K562 (cell line): ENCODE data around the gene PDE1A. TPM values are rescaled to one million over a fixed set of nuclear protein-coding genes. Genes with fewer than 3 reads are reported as not detected.

Experiments
- ATAC-seq: fragments of 200-7000 bp; cut with Tn5 transposase; 3 replicates; pipeline ENCODE4 v1.9.1; 2020; ENCODE audit warnings: moderate library complexity
- BruUV-seq: library from RNA; stranded (reverse); fragments of 400-500 nt; replicated peaks from 2 replicates; lab custom pipeline; 2021; lab: Mats Ljungman, UMichigan
- CTCF ChIA-PET: fragments of 300-600 bp; formaldehyde crosslinking; extraction: SDS; loops from one replicate; lab custom pipeline; 2021; ENCODE audit warnings: low intra/inter-chr PET ratio; lab: Yijun Ruan, JAX
- POLR2A ChIA-PET: fragments of 300-600, 350-650 bp; sonication (Branson Sonifier 250); formaldehyde crosslinking; extraction: SDS; loops from one replicate; lab custom pipeline; 2021; ENCODE audit warnings: antibody characterized with exemption, inconsistent platforms; lab: Yijun Ruan, JAX
- DNase-seq, 4 experiments: peaks; one replicate each; pipeline versions ENCODE4 v3.0.0 to v3.0.0-alpha.2; 2011 to 2018; ENCODE audit warnings: low spot score in 3 of 4, mixed read lengths in 3 of 4; ENCODE audit errors: extremely low read depth in 1 of 4
- FAIRE-seq: peaks from 2 replicates; lab custom pipeline; 2011; peaks lifted over from hg19 to GRCh38; lab: Jason Lieb, UNC
- H2AFZ ChIP-seq: 2 replicates; pipeline ENCODE4 v1.6.0; 2011; ENCODE audit warnings: low read depth, low read length, control low read depth, inconsistent platforms
- H3K27ac ChIP-seq: fragments of 200-600 bp; 3 replicates; pipeline ENCODE4 v1.8.0; 2011; ENCODE audit warnings: low read depth, mild to moderate bottlenecking, control low read depth, inconsistent platforms, low read length, moderate library complexity, mixed read lengths; ENCODE audit errors: extremely low read depth
- H3K27me3 ChIP-seq, 2 experiments: fragments of 300-600 bp in 1 of 2; 2 replicates in 1 of 2; 3 replicates in 1 of 2; pipeline versions ENCODE4 v1.6.0 to v1.8.0; 2011; ENCODE audit warnings: inconsistent platforms in 2 of 2, low read length in 2 of 2, mild to moderate bottlenecking in 1 of 2, mixed read lengths in 1 of 2, moderate library complexity in 1 of 2; ENCODE audit not compliant: control insufficient read depth in 2 of 2, insufficient read depth in 2 of 2
- H3K36me3 ChIP-seq: fragments of 300-600 bp; 3 replicates; pipeline ENCODE4 v1.8.0; 2011; ENCODE audit warnings: mild to moderate bottlenecking, low read length, inconsistent platforms; ENCODE audit not compliant: control insufficient read depth, insufficient read depth
- H3K4me1 ChIP-seq, 2 experiments: fragments of 200-600 bp in 1 of 2; replicated peaks in 1 of 2; 2 replicates in 1 of 2; 3 replicates in 1 of 2; pipeline versions ENCODE4 v1.5.1 to v1.8.0; 2011; ENCODE audit warnings: inconsistent platforms in 2 of 2, low read length in 2 of 2, mild to moderate bottlenecking in 1 of 2, mixed read lengths in 1 of 2, moderate library complexity in 1 of 2; ENCODE audit not compliant: control insufficient read depth in 2 of 2, insufficient read depth in 2 of 2
- H3K4me2 ChIP-seq: 2 replicates; pipeline ENCODE4 v1.6.1; 2011; ENCODE audit warnings: low read length, control low read depth, inconsistent platforms, mixed read lengths; ENCODE audit not compliant: insufficient read depth
- H3K4me3 ChIP-seq: fragments of 200-600 bp; sonication (generic), shearing (Covaris generic); 2 replicates; pipeline ENCODE4 v1.5.1; 2016; ENCODE audit warnings: control low read depth, inconsistent platforms
- H3K79me2 ChIP-seq: fragments of 200-600 bp; 3 replicates; pipeline ENCODE4 v1.8.0; 2011; ENCODE audit warnings: low read length, inconsistent platforms; ENCODE audit not compliant: control insufficient read depth, insufficient read depth
- H3K9ac ChIP-seq, 2 experiments: 2 replicates each; pipeline versions ENCODE4 v1.6.0 to v1.6.1; 2011; ENCODE audit warnings: low read depth in 2 of 2, low read length in 2 of 2, control low read depth in 1 of 2, inconsistent platforms in 1 of 2, mild to moderate bottlenecking in 1 of 2, mixed read lengths in 1 of 2; ENCODE audit not compliant: insufficient read depth in 1 of 2
- H3K9me1 ChIP-seq: one replicate; pipeline ENCODE4 v1.6.0; 2011; ENCODE audit warnings: inconsistent platforms, mild to moderate bottlenecking, low read length, moderate library complexity; ENCODE audit not compliant: control insufficient read depth, insufficient read depth
- H3K9me3 ChIP-seq: replicated peaks from 2 replicates; pipeline ENCODE4 v1.5.1; 2011; ENCODE audit warnings: low read depth, low read length, inconsistent platforms; ENCODE audit not compliant: control insufficient read depth, insufficient read depth
- H4K20me1 ChIP-seq: replicated peaks from 2 replicates; pipeline ENCODE4 v1.6.1; 2011; ENCODE audit warnings: low read length, inconsistent platforms, mixed read lengths; ENCODE audit not compliant: control insufficient read depth, insufficient read depth
- C11orf30 ChIP-seq: fragments of 450-650 bp; IDR thresholded peaks from 2 replicates; pipeline ENCODE4 v1.6.1; 2016; ENCODE audit warnings: low read depth, mild to moderate bottlenecking
- CSDE1 ChIP-seq, 2 experiments: fragments of 450-650 bp; IDR thresholded peaks; 2 replicates each; pipeline ENCODE4 v1.6.1; 2016; ENCODE audit warnings: mild to moderate bottlenecking in 1 of 2
- ETS1 ChIP-seq: conservative IDR thresholded peaks from 2 replicates; pipeline ENCODE4 v1.6.1; 2011; ENCODE audit warnings: low read depth, mild to moderate bottlenecking, low read length; ENCODE audit not compliant: control insufficient read depth
- HOXB6 ChIP-seq: fragments of 250-450 bp; sonication (Bioruptor Pico); IDR thresholded peaks from 2 replicates; pipeline ENCODE4 v1.5.1; 2022; ENCODE audit warnings: mild to moderate bottlenecking, borderline replicate concordance
- JUND ChIP-seq, 2 experiments: IDR thresholded peaks; 2 replicates in 1 of 2; 3 replicates in 1 of 2; pipeline ENCODE4 v1.6.1; 2011; ENCODE audit warnings: borderline replicate concordance in 2 of 2, low read depth in 2 of 2, low read length in 2 of 2, improper control_type of control experiment in 1 of 2, missing biosample characterization in 1 of 2, missing genetic modification characterization in 1 of 2, missing genetic modification reagents in 1 of 2
- KHSRP ChIP-seq: fragments of 450-650 bp; IDR thresholded peaks from 2 replicates; pipeline ENCODE4 v1.6.1; 2017
- TAL1 ChIP-seq: fragments of 450-650 bp; IDR thresholded peaks from 2 replicates; pipeline ENCODE4 v1.6.1; 2016; ENCODE audit warnings: mild to moderate bottlenecking
- ZBTB17 ChIP-seq: fragments of 450-650 bp; formaldehyde crosslinking; IDR thresholded peaks from 2 replicates; pipeline ENCODE4 v1.4.0; 2020; ENCODE audit warnings: mild to moderate bottlenecking
- ZKSCAN3 ChIP-seq: fragments of 250-450 bp; sonication (Bioruptor Pico); IDR thresholded peaks from 2 replicates; pipeline ENCODE4 v1.4.0; 2020
- ZNF584 ChIP-seq: fragments of 200-800 bp; sonication (Bioruptor generic); IDR thresholded peaks from 2 replicates; pipeline ENCODE4 v1.6.1; 2016; ENCODE audit warnings: low read depth, mild to moderate bottlenecking, missing genetic modification characterization, missing compliant biosample characterization
- ZSCAN29 ChIP-seq: fragments of 450-650 bp; IDR thresholded peaks from 2 replicates; pipeline ENCODE4 v1.6.1; 2017
- ZZZ3 ChIP-seq: fragments of 450-650 bp; IDR thresholded peaks from 2 replicates; pipeline ENCODE4 v1.6.1; 2016; ENCODE audit warnings: antibody characterized with exemption, mild to moderate bottlenecking, moderate library complexity
- in situ Hi-C: fragments of 300-500 bp; cut with MboI; formaldehyde crosslinking; loops from 4 replicates; pipeline ENCODE4 v1.15.0; 2018; ENCODE audit warnings: inconsistent platforms, mixed read lengths
- intact Hi-C: fragments of 100-400 bp; cut with micrococcal nuclease; formaldehyde crosslinking; loops from 2 replicates; pipeline ENCODE4 v1.14.2; 2022
- polyA plus RNA-seq, 8 experiments: library from polyadenylated mRNA; depleted of rRNA in 4 of 8; stranded (reverse) in 5 of 8; unstranded in 3 of 8; fragments of >200 nt; fragmentation: Nextera tagmentation in 2 of 8; fragmentation: Illumina TruSeq in 1 of 8; extraction: Ambion mirVana in 2 of 8; extraction: Trizol in 1 of 8; gene quantifications; 2 replicates each; pipeline versions ENCODE4 v1.2.1 to v1.2.3, GENCODE V29; 2011 to 2014; ENCODE audit warnings: inconsistent platforms in 1 of 8, missing spikeins in 1 of 8
- total RNA-seq, 7 experiments: library from RNA; depleted of rRNA in 6 of 7; stranded (reverse); fragments of >200 nt in 6 of 7; fragmentation: Illumina TruSeq in 2 of 7; extraction: Trizol in 2 of 7; gene quantifications; 2 replicates each; pipeline versions ENCODE4 v1.2.1 to v1.2.3, GENCODE V29; 2011 to 2021; ENCODE audit warnings: low replicate concordance in 1 of 7

Gene PDE1A
- total and polyA plus RNA-seq, 9 of the 15 experiments (the other 6 are each of a cell fraction or from before 2014, with no cell fraction given) = 0.14 to 0.91 (median 0.32) TPM

GRCh38 chr2:182115258-182115657 is 311.6 kb downstream of the PDE1A start:
- in situ Hi-C loops = no loop called here
- Histone ChIP-seq H3K4me1 (no peaks in the 10 kb centered on the region), H2AFZ (no peak overlapping the region), H3K27ac (no peak overlapping the region), H3K9me3 (no peaks in the 10 kb centered on the region), H3K79me2 (no peaks in the 10 kb centered on the region), H3K4me2 (no peak overlapping the region), H3K4me3 (no peak overlapping the region), H4K20me1 (no peaks in the 10 kb centered on the region), H3K36me3 (no peaks in the 10 kb centered on the region), H3K27me3 (no peaks in the 10 kb centered on the region), H3K9ac (no peak overlapping the region), H3K9me1 (no peaks in the 10 kb centered on the region)
- ChIA-PET CTCF (no interaction called here), POLR2A (no interaction called here)
- ATAC-seq (no peak), DNase-seq (no peak), FAIRE-seq (no peak)
- no peak for TF ChIP-seq JUND (IDR thresholded peaks at IDR 0.05; ENCODE audit: borderline replicate concordance, low read depth, low read length)
- no peak for TF ChIP-seq JUND (tag; IDR thresholded peaks at IDR 0.05; ENCODE audit: borderline replicate concordance, low read depth, low read length)
- TF ChIP-seq ZNF584 = no peak
- TF ChIP-seq ZSCAN29 = no peak
- TF ChIP-seq TAL1 = no peak
- TF ChIP-seq ZBTB17 = no peak
- TF ChIP-seq ZZZ3 = no peak
- TF ChIP-seq HOXB6 = no peak
- no peak for TF ChIP-seq ETS1
- no peak for TF ChIP-seq ZKSCAN3 (CRISPR knock-in tag)
- TF ChIP-seq CSDE1 (IDR thresholded peaks at IDR 0.05) = no peak
- no peak for TF ChIP-seq KHSRP
- TF ChIP-seq C11orf30 = no peak
- intact Hi-C loops = no loop called here
- BruUV-seq = no TSS peak
